Lung (tissue), 12 donors: ENCODE data around the gene HBS1L. TPM values are rescaled to one million over a fixed set of nuclear protein-coding genes. Genes with fewer than 3 reads are reported as not detected.

Experiments used
- ATAC-seq: fragments of 200-7000 bp; cut with Tn5 transposase; one replicate; pipeline ENCODE4 v1.9.1; 2020; ENCODE audit warnings: moderate number of reproducible peaks; ENCODE audit not compliant: insufficient read depth, low FRiP score
- DNase-seq, 3 donors: peaks; one replicate each; pipeline ENCODE4 v3.0.0-alpha.2; 2013 to 2017
- H3K27ac ChIP-seq, 2 donors: one replicate each; pipeline ENCODE4 v1.5.1; 2013; ENCODE audit warnings: mild to moderate bottlenecking in 2 of 2, moderate library complexity in 2 of 2, control low read depth in 1 of 2, inconsistent platforms in 1 of 2, low read depth in 1 of 2, low read length in 1 of 2
- H3K27me3 ChIP-seq, 3 donors: one replicate each; pipeline ENCODE4 v1.5.1; 2013; ENCODE audit warnings: low read length in 2 of 3; ENCODE audit not compliant: control insufficient read depth in 3 of 3, insufficient read depth in 3 of 3
- H3K36me3 ChIP-seq, 4 donors: one replicate each; pipeline ENCODE4 v1.5.1; 2013; ENCODE audit warnings: low read length in 4 of 4, mild to moderate bottlenecking in 1 of 4, moderate library complexity in 1 of 4; ENCODE audit not compliant: control insufficient read depth in 4 of 4, insufficient read depth in 4 of 4
- H3K4me1 ChIP-seq, 5 donors: one replicate each; pipeline ENCODE4 v1.5.1; 2013; ENCODE audit warnings: low read length in 5 of 5, mild to moderate bottlenecking in 2 of 5, moderate library complexity in 1 of 5; ENCODE audit not compliant: control insufficient read depth in 5 of 5, insufficient read depth in 5 of 5
- H3K4me3 ChIP-seq: one replicate; pipeline ENCODE4 v1.5.1; 2013; ENCODE audit warnings: mild to moderate bottlenecking, control low read depth, moderate library complexity
- H3K9ac ChIP-seq, 2 donors: one replicate each; pipeline ENCODE4 v1.5.1; 2013; ENCODE audit warnings: low read length in 2 of 2, control low read depth in 1 of 2; ENCODE audit not compliant: insufficient read depth in 1 of 2
- H3K9me3 ChIP-seq, 4 donors: one replicate each; pipeline ENCODE4 v1.5.1; 2013; ENCODE audit warnings: low read length in 3 of 4, mild to moderate bottlenecking in 1 of 4, moderate library complexity in 1 of 4; ENCODE audit not compliant: control insufficient read depth in 4 of 4, insufficient read depth in 3 of 4
- WGBS, 2 donors: extraction: QIAGEN DNeasy Blood & Tissue Kit; methylation state at CpG; one replicate each; pipeline ENCODE4 v1.1.7; 2013; 5-methylcytosine and 5-hydroxymethylcytosine counted together
- polyA plus RNA-seq, 2 donors: library from polyadenylated mRNA; stranded (reverse); fragments of 200-250 nt; gene quantifications; one replicate each; pipeline ENCODE4 v1.2.1, GENCODE V29; 2013
- total RNA-seq, 2 donors: library from RNA; depleted of rRNA in 1 of 2; stranded (reverse); fragments of >200 nt in 1 of 2; gene quantifications; one replicate each; pipeline ENCODE4 v1.2.1, GENCODE V29; 2014 to 2021
- TF ChIP-seq, protein P1 (sequence below): IDR thresholded peaks from 2 replicates; pipeline ENCODE4 v1.5.1; 2012; ENCODE audit warnings: mild to moderate bottlenecking; ENCODE audit errors: control extremely low read depth, extremely low read depth
- donor health status: control.
- donor health status: control.
- donor health status: Bipolar disorder and iron deficiency.
- donor health status: healthy.
- donor health status: DM: yes; HTN: yes; CAD: no.

Gene HBS1L
- total and polyA plus RNA-seq, 4 donors, result 13.1 to 76.3 (median 43.3) TPM

DNA sequence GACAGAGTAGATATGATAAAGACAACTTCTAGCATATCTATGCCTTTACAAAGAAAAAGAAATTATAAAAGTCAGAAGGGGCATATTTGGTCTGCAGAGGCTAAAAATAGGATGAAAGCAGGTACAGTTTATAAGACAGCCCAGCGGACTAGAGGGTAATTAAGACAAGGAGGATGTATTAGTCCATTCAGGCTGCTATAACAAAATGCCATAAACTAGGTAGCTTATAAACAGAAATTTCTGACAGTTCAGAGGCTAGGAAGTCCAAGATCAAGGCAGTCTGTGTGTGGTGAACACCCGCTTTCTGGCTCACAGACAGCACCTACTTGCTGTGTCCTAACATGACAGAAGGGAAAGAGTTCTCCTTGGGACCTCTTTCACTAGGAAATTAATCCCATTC is 5.7 kb downstream of the HBS1L start:
- Histone ChIP-seq H3K4me3 (no peak overlapping the region), H3K36me3 (peaks cover 3 to 10% (median 9%) of the 10 kb centered on the region in 4 donors), H3K27me3 (no peaks in the 10 kb centered on the region), H3K9ac (no peak overlapping the region), H3K27ac (no peak overlapping the region), H3K4me1 (peaks cover 0 to 10% (median 9%) of the 10 kb centered on the region in 5 donors), H3K9me3 (no peaks in the 10 kb centered on the region)
- 96 to 98% methylated on average over 2 of the region's 2 CpGs for WGBS, 2 donors
- ATAC-seq (no peak), DNase-seq (no peak)
- TF ChIP-seq, protein P1, sequence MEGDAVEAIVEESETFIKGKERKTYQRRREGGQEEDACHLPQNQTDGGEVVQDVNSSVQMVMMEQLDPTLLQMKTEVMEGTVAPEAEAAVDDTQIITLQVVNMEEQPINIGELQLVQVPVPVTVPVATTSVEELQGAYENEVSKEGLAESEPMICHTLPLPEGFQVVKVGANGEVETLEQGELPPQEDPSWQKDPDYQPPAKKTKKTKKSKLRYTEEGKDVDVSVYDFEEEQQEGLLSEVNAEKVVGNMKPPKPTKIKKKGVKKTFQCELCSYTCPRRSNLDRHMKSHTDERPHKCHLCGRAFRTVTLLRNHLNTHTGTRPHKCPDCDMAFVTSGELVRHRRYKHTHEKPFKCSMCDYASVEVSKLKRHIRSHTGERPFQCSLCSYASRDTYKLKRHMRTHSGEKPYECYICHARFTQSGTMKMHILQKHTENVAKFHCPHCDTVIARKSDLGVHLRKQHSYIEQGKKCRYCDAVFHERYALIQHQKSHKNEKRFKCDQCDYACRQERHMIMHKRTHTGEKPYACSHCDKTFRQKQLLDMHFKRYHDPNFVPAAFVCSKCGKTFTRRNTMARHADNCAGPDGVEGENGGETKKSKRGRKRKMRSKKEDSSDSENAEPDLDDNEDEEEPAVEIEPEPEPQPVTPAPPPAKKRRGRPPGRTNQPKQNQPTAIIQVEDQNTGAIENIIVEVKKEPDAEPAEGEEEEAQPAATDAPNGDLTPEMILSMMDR, result no peak

DNA sequence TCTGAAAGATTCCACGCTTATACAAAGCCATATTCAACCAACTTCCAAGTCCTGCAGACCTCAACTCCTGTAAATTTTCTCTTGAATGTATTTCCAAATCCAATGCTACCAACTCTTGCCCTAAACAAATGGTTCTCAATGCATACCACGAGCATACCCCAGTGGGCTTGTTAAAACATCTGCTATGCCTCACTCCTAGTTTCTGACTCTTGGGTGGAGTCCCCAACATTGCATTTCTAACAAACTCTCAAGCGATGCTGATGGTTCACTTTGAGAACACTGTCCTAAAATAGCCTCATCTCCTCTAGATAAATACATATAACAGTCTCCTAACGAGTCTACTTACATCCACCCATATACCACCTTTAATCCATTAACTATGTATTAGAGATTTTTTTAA is 7.3 kb downstream of the HBS1L start:
- H3K4me3 ChIP-seq, result no peak overlapping the region
- ATAC-seq, result no peak
- no peaks in the 10 kb centered on the region for H3K9me3 ChIP-seq
- no peak overlapping the region for H3K9ac ChIP-seq
- 93 to 95% methylated on average over 4 of the region's 4 CpGs for WGBS, 2 donors
- H3K27ac ChIP-seq, result no peak overlapping the region
- TF ChIP-seq, protein P1, result no peak
- H3K36me3 ChIP-seq, result peaks cover 3 to 10% (median 9%) of the 10 kb centered on the region in 4 donors
- DNase-seq, result no peak
- no peaks in the 10 kb centered on the region for H3K27me3 ChIP-seq
- peaks cover 0 to 6% (median 0%) of the 10 kb centered on the region in 5 donors for H3K4me1 ChIP-seq

DNA sequence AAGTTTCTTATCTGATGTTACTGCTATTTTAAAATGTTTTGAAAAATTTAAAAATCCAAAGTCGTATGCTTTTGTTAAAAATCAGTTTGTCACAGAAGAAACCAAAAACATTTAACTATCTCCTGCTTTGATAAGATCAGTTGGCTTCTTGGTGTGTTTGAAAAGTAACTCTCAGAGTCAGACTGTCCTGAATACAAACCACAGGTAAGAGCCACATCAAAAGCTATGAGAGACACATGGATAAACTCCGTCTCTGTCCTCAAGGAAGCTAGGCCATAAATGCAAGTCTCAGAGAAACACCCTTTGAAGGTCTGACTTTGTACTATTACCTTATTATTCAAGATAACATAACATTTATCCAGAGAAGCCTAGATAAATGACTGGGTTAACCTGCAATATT is 7.7 kb downstream of the HBS1L start:
- Histone ChIP-seq H3K27me3 (no peaks in the 10 kb centered on the region), H3K4me1 (peaks cover 0 to 6% (median 0%) of the 10 kb centered on the region in 5 donors), H3K27ac (no peak overlapping the region), H3K9me3 (no peaks in the 10 kb centered on the region), H3K9ac (no peak overlapping the region), H3K4me3 (no peak overlapping the region), H3K36me3 (peaks cover 3 to 10% (median 9%) of the 10 kb centered on the region in 4 donors)
- TF ChIP-seq, protein P1, result no peak
- ATAC-seq (no peak), DNase-seq (no peak)
- 75 to 86% methylated on average over 2 of the region's 2 CpGs for WGBS, 2 donors

GRCh38 chr6:135044639-135045038 is 10.0 kb downstream of the HBS1L start:
- ATAC-seq, result no peak
- no peak overlapping the region for H3K4me3 ChIP-seq
- TF ChIP-seq, protein P1, result no peak
- no peak overlapping the region for H3K27ac ChIP-seq
- WGBS, 2 donors, result 25 to 41% methylated on average over 3 of the region's 3 CpGs
- no peaks in the 10 kb centered on the region for H3K9me3 ChIP-seq
- no peaks in the 10 kb centered on the region for H3K27me3 ChIP-seq
- peaks cover 3 to 9% (median 7%) of the 10 kb centered on the region in 4 donors for H3K36me3 ChIP-seq
- peaks cover 0 to 6% (median 0%) of the 10 kb centered on the region in 5 donors for H3K4me1 ChIP-seq
- no peak overlapping the region for H3K9ac ChIP-seq
- no peak for DNase-seq
